ENCODE measurements around the gene DUT.

The DUT gene

DNA sequence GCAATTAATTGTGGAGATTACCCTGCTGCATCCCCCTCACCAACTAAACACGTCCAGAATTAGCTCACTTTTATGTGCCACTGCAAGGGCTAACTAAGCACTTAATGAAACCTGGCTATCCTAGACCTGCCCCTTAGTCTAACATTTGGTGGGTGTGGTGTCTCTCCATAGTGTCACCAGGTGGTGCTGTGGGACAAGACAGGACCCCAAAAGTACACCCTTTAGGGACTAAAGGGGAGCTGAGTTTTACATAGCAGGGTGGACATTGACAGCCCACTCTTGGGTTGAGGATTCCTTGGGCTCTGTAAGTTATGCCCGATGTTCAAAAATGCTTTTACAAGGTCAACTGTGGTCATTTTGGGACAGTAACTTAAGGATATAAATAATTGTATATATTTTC lies 5.7 kb downstream of the DUT start:
- peak; percentile 37 for DNase-seq (ENCODE audit: low read depth)
- H3K4me3 ChIP-seq (ENCODE audit: control insufficient read depth, low read depth, low read length): no peak overlapping the region
- TF ChIP-seq, protein P1, sequence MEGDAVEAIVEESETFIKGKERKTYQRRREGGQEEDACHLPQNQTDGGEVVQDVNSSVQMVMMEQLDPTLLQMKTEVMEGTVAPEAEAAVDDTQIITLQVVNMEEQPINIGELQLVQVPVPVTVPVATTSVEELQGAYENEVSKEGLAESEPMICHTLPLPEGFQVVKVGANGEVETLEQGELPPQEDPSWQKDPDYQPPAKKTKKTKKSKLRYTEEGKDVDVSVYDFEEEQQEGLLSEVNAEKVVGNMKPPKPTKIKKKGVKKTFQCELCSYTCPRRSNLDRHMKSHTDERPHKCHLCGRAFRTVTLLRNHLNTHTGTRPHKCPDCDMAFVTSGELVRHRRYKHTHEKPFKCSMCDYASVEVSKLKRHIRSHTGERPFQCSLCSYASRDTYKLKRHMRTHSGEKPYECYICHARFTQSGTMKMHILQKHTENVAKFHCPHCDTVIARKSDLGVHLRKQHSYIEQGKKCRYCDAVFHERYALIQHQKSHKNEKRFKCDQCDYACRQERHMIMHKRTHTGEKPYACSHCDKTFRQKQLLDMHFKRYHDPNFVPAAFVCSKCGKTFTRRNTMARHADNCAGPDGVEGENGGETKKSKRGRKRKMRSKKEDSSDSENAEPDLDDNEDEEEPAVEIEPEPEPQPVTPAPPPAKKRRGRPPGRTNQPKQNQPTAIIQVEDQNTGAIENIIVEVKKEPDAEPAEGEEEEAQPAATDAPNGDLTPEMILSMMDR (conservative IDR thresholded peaks at IDR 0.05; ENCODE audit: control insufficient read depth, insufficient read depth, low read depth, low read length): peak; percentile 36

DNA sequence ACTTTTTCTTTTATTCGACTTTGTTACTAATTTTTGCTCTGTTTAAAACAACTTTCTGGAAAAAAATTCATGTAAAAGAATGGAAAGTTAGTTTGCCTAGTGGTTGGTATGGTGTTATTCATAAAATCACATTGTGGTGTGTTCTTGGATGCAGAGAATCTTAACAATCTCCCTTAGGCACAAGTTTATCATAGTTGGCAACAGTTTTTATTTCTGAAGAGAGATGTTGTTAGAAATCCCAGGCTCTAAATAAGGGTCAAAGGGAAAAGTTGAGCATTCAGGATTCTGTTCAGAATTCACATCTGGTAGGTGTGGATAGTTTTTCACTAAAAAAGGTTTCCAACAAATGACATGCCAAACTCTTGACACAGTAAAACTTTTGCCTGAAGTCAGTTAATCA lies 6.4 kb downstream of the DUT start:
- TF ChIP-seq, protein P1 (conservative IDR thresholded peaks at IDR 0.05; ENCODE audit: control insufficient read depth, insufficient read depth, low read depth, low read length): no peak

DNA sequence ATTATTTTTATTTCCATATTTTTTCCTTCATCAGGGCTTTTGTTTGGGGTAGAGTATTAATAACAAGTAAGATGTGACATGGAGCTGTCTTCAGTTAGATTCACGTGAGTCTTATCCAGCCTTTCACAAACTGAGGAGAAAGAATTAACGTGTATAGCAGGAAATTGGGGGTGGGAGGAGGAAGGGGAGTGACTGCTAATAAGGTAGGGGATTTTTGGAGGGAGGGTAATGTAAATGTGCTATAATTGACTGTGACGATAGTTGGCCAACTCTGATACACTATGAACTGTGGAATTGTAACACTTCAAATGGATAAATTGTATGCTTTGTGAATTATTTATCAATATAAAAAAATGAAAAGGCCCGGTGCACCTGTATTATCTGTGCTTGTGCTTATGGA lies 8.9 kb downstream of the DUT start:
- no peak for DNase-seq (ENCODE audit: low read depth)
- TF ChIP-seq, protein P1 (conservative IDR thresholded peaks at IDR 0.05; ENCODE audit: control insufficient read depth, insufficient read depth, low read depth, low read length): no peak

More for the DNA sequence above, 6.4 kb downstream of the DUT start:
- H3K4me3 ChIP-seq (ENCODE audit: control insufficient read depth, low read depth, low read length): no peak overlapping the region
- no peak for DNase-seq (ENCODE audit: low read depth)

DNA sequence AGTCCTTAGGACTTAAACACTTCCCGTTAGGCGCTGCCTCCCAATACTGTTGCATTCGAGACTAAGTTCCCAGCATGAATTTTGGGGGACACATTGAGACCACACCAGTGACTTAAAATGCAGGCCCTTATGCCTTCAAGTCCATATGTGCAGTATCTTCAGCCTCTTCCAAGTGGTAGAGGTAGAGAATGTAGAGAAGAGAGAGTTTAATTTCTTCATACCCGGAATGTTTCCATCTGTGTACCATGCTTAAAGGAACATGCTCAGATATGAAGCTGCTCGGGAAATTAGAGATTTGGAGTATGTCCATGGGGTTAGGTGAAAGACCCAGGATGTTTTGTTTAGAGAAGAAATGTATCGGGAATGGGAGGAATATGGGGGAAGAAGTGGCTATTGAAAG lies 12.6 kb downstream of the DUT start:
- TF ChIP-seq, protein P1 (conservative IDR thresholded peaks at IDR 0.05; ENCODE audit: control insufficient read depth, insufficient read depth, low read depth, low read length): no peak
- DNase-seq (ENCODE audit: low read depth): no peak

More for the DNA sequence above, 8.9 kb downstream of the DUT start:
- no peak overlapping the region for H3K4me3 ChIP-seq (ENCODE audit: control insufficient read depth, low read depth, low read length)

DNA sequence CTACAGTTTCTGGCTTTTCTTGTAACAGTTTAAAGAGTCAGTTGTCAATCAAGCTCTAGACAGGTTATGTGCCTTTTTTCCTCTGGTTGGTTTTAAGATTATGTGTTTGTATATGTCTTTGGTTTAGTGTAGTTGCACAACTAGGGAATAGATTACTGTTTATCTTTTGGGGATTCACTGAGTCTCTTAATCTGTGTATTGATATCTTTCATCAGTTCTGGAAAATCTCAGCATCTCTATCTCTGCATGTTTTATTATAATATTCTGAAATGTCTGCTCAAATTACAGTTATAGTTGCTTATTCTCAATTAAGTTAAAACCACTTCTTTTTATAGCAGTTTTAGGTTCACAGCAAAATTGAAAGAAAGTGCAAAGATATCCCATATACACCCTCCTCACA lies 14.3 kb downstream of the DUT start:
- TF ChIP-seq, protein P1 (conservative IDR thresholded peaks at IDR 0.05; ENCODE audit: control insufficient read depth, insufficient read depth, low read depth, low read length): no peak
- no peak overlapping the region for H3K4me3 ChIP-seq (ENCODE audit: control insufficient read depth, low read depth, low read length)
- DNase-seq (ENCODE audit: low read depth): no peak

More for the DNA sequence above, 12.6 kb downstream of the DUT start:
- no peak overlapping the region for H3K4me3 ChIP-seq (ENCODE audit: control insufficient read depth, low read depth, low read length)

DNA sequence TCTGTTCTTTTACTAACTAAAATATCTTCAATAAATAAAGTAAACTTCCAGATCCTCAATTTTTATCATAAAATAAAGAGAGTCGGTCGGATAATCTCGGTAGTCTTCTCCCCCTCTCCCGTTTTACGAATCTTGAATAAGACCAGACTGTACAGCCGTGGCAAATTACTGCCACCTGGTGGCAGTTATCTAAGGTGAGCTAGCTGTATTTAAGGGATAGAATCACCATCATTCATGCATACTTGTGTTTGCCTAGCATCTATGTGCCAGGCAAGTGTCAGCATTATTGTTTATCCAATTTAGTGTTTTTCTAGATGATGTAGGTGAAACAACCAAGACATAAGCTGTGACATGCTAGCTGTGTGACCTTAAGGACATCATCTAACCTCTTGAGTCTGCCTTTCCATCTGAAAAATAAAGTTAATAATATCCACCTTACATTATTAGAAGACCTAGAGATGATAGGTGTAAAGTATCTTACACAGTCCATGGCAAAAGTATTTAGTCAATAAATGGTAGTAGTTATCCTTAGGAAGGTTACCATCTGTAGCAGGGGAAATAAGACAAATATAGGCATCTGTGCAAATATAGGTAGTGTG lies 21.3 kb downstream of the DUT start:
- H3K4me3 ChIP-seq (ENCODE audit: control insufficient read depth, low read depth, low read length): no peak overlapping the region
- peak; percentile 80 for DNase-seq (ENCODE audit: low read depth)
- TF ChIP-seq, protein P1 (conservative IDR thresholded peaks at IDR 0.05; ENCODE audit: control insufficient read depth, insufficient read depth, low read depth, low read length): peak; percentile 88
